Mucosa of descending colon (tissue), 3 donors: ENCODE data around the gene TRUB2. TPM values are rescaled to one million over a fixed set of nuclear protein-coding genes. Genes with fewer than 3 reads are reported as not detected.

Source experiments
- ATAC-seq: fragments of 200-7000 bp; cut with Tn5 transposase; one replicate; pipeline ENCODE4 v1.9.1; 2020; ENCODE audit warnings: mild to moderate bottlenecking, moderate library complexity
- DNase-seq, 3 donors: peaks; one replicate each; pipeline ENCODE4 v3.0.0-alpha.2; 2020
- H3K36me3 ChIP-seq: fragments of 200-600 bp; one replicate; pipeline ENCODE4 v1.8.0; 2021; ENCODE audit warnings: low read depth, mild to moderate bottlenecking
- H3K4me1 ChIP-seq: fragments of 200-600 bp; one replicate; pipeline ENCODE4 v1.8.0; 2021; ENCODE audit warnings: low read depth, mild to moderate bottlenecking
- H3K4me3 ChIP-seq: fragments of 200-600 bp; one replicate; pipeline ENCODE4 v1.8.0; 2021; ENCODE audit warnings: mild to moderate bottlenecking
- H3K9me3 ChIP-seq: fragments of 200-600 bp; one replicate; pipeline ENCODE4 v1.8.0; 2021; ENCODE audit warnings: mild to moderate bottlenecking
- intact Hi-C, 2 donors: fragments of 100-400 bp; cut with DNase I in 1 of 2; cut with micrococcal nuclease in 1 of 2; formaldehyde crosslinking; loops; one replicate each; pipeline versions ENCODE4 v1.11.0 to v1.11.1; 2022; cut with DNase I, micrococcal nuclease
- total RNA-seq, 3 donors: library from RNA; stranded (reverse); fragmentation: NEBNext Ultra II Directional in 2 of 3; extraction: Animal tissue kit (Norgen Biotek cat#: 25700) in 2 of 3; gene quantifications; one replicate each; pipeline versions ENCODE4 v1.2.1 to v1.2.4, GENCODE V29; 2021 to 2023
- TF ChIP-seq, protein P1 (sequence below): fragments of 200-600 bp; IDR thresholded peaks from one replicate; pipeline ENCODE4 v1.8.0; 2022; ENCODE audit warnings: antibody characterized with exemption, mild to moderate bottlenecking
- donor health status: DM: no; HTN: no; CAD: no; lungs with moderate emphysema.
- donor health status: DM: no; HTN: no; CAD: no.
- donor health status: DM: no; HTN: yes; CAD: no.

The TRUB2 gene
- total RNA-seq, 3 donors from 2014 or later, result 18.8 to 27.5 (median 24.3) TPM

DNA sequence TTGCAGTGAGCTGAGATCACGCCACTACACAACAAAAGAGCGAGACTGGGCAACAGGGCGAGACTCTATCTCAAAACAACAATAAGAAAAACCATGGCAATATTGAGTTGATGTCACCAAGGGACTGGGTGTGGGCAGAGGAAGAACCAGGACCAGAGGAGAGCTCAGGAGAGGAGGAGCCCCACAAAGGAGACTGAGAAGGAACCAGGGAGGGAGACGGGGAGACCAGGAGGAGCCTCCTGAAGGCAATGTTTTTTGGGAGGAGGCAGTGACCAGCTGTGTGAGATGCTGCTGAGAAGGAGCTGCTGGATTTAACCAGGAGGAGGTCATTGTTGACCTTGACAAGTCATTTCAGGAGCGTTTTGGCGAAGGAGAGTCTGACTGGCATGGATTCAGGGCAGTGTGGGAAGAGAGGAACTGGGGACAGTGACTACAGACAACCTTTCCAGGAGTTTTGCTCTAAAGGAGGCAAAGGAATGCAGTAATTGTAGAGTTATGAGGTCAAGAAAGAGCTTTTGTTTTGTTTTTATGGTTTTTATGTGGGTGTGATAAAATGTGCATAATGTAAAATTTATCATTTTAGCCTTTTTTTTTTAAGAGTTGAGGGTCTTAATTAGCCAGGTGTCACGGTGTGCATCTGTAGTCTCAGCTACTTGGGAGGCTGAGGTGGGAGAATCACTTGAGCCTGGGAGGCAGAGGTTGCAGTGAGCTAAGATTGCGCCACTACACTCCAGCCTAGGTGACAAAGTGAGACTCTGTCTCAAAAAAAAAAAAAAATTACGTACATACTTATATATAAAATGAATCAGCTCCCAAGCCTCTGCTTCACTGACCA is 17.9 kb downstream of the TRUB2 start:
- Histone ChIP-seq H3K4me1 (no peaks in the 10 kb centered on the region), H3K4me3 (no peak overlapping the region), H3K9me3 (no peaks in the 10 kb centered on the region), H3K36me3 (no peaks in the 10 kb centered on the region)
- ATAC-seq, result no peak
- intact Hi-C loops, result no loop called here
- TF ChIP-seq, protein P1, sequence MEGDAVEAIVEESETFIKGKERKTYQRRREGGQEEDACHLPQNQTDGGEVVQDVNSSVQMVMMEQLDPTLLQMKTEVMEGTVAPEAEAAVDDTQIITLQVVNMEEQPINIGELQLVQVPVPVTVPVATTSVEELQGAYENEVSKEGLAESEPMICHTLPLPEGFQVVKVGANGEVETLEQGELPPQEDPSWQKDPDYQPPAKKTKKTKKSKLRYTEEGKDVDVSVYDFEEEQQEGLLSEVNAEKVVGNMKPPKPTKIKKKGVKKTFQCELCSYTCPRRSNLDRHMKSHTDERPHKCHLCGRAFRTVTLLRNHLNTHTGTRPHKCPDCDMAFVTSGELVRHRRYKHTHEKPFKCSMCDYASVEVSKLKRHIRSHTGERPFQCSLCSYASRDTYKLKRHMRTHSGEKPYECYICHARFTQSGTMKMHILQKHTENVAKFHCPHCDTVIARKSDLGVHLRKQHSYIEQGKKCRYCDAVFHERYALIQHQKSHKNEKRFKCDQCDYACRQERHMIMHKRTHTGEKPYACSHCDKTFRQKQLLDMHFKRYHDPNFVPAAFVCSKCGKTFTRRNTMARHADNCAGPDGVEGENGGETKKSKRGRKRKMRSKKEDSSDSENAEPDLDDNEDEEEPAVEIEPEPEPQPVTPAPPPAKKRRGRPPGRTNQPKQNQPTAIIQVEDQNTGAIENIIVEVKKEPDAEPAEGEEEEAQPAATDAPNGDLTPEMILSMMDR, result no peak
- no peak for DNase-seq

GRCh38 chr9:128298535-128299482 is 23.4 kb downstream of the TRUB2 start:
- Histone ChIP-seq H3K4me3 (no peak overlapping the region), H3K4me1 (peaks cover 11% of the 10 kb centered on the region), H3K9me3 (no peaks in the 10 kb centered on the region), H3K36me3 (no peaks in the 10 kb centered on the region)
- peak in 2 of 3 donors; percentile 56 to 59 for DNase-seq
- peak; percentile 29 for ATAC-seq
- intact Hi-C loops, result no loop called here
- TF ChIP-seq, protein P1, result no peak

DNA sequence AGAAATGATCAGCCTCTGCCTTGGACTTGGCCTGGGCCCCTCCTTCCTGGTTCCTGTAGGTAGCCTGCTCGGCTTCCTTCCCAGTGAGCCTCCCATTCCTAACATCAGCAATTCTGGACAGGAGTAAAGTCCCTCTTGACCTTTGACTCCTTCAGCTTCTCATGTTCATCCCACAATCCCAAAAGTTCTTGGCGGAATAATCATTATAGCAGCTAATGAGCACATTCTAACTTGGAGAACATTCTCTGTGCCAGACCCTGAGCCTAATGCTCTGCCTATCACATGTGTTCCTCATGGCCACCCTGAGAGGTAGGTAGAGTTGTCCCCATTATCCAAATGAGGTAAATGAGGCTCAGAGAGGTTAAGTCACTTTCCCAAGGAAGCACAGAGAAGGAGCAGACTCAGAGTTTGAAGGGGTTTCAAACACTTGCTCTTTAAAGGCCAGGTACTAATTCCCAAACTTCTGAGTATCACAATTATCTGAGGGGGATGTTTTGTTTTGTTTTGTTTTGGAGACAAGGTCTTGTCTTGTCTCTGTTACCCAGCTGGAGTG is 24.9 kb downstream of the TRUB2 start:
- DNase-seq, result no peak
- intact Hi-C loops, result no loop called here
- H3K4me3 ChIP-seq, result no peak overlapping the region

DNA sequence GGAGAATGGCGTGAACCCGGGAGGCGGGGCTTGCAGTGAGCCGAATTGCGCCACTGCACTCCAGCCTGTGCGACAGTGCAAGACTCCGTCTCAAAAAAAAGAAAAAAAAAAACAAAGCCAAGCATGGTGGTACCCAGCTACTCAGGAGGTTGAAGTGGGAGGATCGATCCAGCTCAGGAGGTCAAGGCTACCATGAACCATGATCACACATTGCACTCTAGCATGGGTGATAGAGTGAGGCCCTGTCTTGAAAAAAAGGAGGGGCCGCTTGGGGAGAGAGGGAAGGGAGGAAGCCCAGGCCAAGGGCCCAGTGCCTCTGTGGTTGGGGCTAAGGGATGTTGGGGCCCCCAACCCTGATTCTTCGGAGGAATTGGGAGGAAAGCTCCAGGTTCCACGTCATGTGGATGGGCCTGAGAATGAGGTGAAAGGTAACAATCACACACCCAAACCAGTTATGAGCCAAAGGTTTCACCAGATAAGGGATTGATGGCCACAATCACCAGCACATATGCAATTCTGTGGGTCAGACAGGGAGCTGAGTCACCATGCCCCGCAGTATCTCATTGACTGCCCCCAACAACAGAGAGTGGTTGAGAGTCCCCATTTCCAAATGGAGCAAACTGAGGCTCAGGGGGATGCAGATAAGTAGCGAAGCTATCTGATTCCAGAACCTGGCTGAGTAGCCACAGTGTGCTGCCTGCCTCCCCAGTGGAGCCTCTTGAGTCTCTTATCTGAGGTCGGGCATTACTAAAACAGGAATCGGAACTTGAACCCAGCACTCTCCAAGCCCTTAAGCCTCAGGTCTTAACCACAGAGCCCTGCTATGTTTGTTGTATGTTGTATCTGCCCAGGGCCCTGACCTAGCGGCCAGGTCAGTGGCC is 25.7 kb downstream of the TRUB2 start:
- TF ChIP-seq, protein P1, result no peak
- H3K4me3 ChIP-seq, result no peak overlapping the region
- H3K4me1 ChIP-seq, result peaks cover 11% of the 10 kb centered on the region
- intact Hi-C loops, result no loop called here
- no peaks in the 10 kb centered on the region for H3K36me3 ChIP-seq
- no peaks in the 10 kb centered on the region for H3K9me3 ChIP-seq
- ATAC-seq (peak; percentile 80), DNase-seq (peak in 2 of 3 donors; percentile 35 to 65)

More for the DNA sequence above, 24.9 kb downstream of the TRUB2 start:
- TF ChIP-seq, protein P1, result no peak
- ATAC-seq, result peak; percentile 29
- Histone ChIP-seq H3K9me3 (no peaks in the 10 kb centered on the region), H3K4me1 (peaks cover 11% of the 10 kb centered on the region), H3K36me3 (no peaks in the 10 kb centered on the region)

DNA sequence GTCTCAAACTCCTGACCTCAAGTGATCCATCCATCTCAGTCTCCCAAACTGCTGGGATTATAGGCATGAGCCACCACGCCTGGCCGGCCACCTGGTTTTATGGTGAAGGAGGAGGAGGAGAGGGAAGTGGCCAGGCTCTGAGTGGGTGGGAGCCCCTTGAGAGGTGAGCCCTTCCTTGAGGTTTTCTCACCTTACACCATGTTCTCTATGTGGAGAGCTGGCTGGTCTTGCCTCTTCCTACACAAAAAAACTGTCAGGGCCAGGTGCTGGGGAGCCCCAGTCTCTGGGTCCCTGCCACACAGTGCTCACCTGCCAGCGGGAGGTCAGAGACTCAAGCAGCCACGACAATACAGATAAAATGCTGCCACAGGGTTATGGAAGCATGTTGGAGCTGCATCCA is 28.1 kb downstream of the TRUB2 start:
- no peaks in the 10 kb centered on the region for H3K36me3 ChIP-seq
- no peak overlapping the region for H3K4me3 ChIP-seq
- no peaks in the 10 kb centered on the region for H3K9me3 ChIP-seq
- intact Hi-C loops, result no loop called here
- H3K4me1 ChIP-seq, result peaks cover 11% of the 10 kb centered on the region
- ATAC-seq (no peak), DNase-seq (no peak)
- TF ChIP-seq, protein P1, result no peak
